SK-MEL-5 (cell line): ENCODE results near the gene CHCHD5. TPM values are rescaled to one million over a fixed set of nuclear protein-coding genes. Genes with fewer than 3 reads are reported as not detected.

Experiments used
- DNase-seq: peaks from one replicate; pipeline ENCODE4 v3.0.0-alpha.2; 2016; ENCODE audit warnings: low read depth, low spot score
- in situ Hi-C: cut with HindIII; loops from 2 replicates; pipeline ENCODE4 v1.10.0; 2016; ENCODE audit warnings: low sequenced_read_pairs, high pct_unique_total_duplicates, low pct_unique_long_range_greater_than_20kb
- small RNA-seq, 2 experiments: library from RNA; depleted of rRNA; stranded (forward); fragments of <200 nt; gene quantifications; one replicate each; pipeline ENCODE3, GENCODE V24; 2014
- total RNA-seq: library from RNA; depleted of rRNA; stranded (reverse); fragments of >200 nt; shearing (Covaris generic); gene quantifications from 2 replicates; pipeline ENCODE4 v1.2.3, GENCODE V29; 2014; rRNA removed

Gene CHCHD5
- total RNA-seq, 1 experiment from 2014 or later: 17.0 TPM

GRCh38 chr2:112636605-112637288 is 52.3 kb downstream of the CHCHD5 start:
- no peak for DNase-seq
- in situ Hi-C loops: no loop called here

- no peak for DNase-seq
- in situ Hi-C loops: no loop called here
Measured at GRCh38 chr2:112637289-112637660, 52.9 kb downstream of the CHCHD5 start.

Small RNA genes within 50 kb of the gene (small RNA-seq; reads per million reads assigned to genes)
- gene RF00019: 0 reads per million in 2 experiments

Other genes with a start within 250 kb of the CHCHD5 start
- 1.2 and 2.0 TPM in 2 replicates for gene RGPD8, start 151.0 kb upstream of the CHCHD5 start, total RNA-seq
- 66.6 and 72.3 TPM in 2 replicates for gene TTL, start 102.5 kb upstream of the CHCHD5 start, total RNA-seq
- 30.8 and 32.0 TPM in 2 replicates for gene POLR1B, start 42.1 kb upstream of the CHCHD5 start, total RNA-seq
- 29.2 and 32.8 TPM in 2 replicates for gene SLC20A1, start 61.3 kb downstream of the CHCHD5 start, total RNA-seq
- 0.13 TPM in 1 of 2 replicates, not detected in the other for gene NT5DC4, start 136.4 kb downstream of the CHCHD5 start, total RNA-seq
- 7.1 and 7.7 TPM in 2 replicates for gene CKAP2L, start 180.0 kb downstream of the CHCHD5 start, total RNA-seq
- gene IL1A, start 199.9 kb downstream of the CHCHD5 start, total RNA-seq: not detected in 2 replicates